GM23338 (cell line): ENCODE results near the gene IL11RA. TPM values are rescaled to one million over a fixed set of nuclear protein-coding genes. Genes with fewer than 3 reads are reported as not detected.
A peak's percentile ranks its signal among the peaks of the same experiment; 100 is the strongest.

Source experiments
- ATAC-seq: fragments of 200-7000 bp; cut with Tn5 transposase; 3 replicates; pipeline ENCODE4 v1.9.1; 2020
- DNase-seq: peaks from one replicate; pipeline ENCODE4 v3.0.0-alpha.2; 2015; ENCODE audit warnings: low spot score
- H2AFZ ChIP-seq: fragments of 200-600 bp; sonication (generic); 2 replicates; pipeline ENCODE4 v1.8.0; 2016; ENCODE audit warnings: antibody characterized with exemption, mild to moderate bottlenecking, moderate library complexity
- H3F3A ChIP-seq: fragments of 200-600 bp; sonication (generic); replicated peaks from 2 replicates; pipeline ENCODE4 v1.8.0; 2017; ENCODE audit warnings: antibody characterized with exemption, mixed run types, low read depth
- H3K27ac ChIP-seq: fragments of 200-600 bp; sonication (generic); 2 replicates; pipeline ENCODE4 v1.6.1; 2016; ENCODE audit warnings: low read depth
- H3K27me3 ChIP-seq: fragments of 200-600 bp; sonication (generic); 2 replicates; pipeline ENCODE4 v1.8.0; 2016; ENCODE audit warnings: mild to moderate bottlenecking, mixed run types, moderate library complexity; ENCODE audit not compliant: insufficient read depth
- H3K36me3 ChIP-seq: fragments of 200-600 bp; sonication (generic); 2 replicates; pipeline ENCODE4 v1.8.0; 2016; ENCODE audit warnings: mild to moderate bottlenecking; ENCODE audit not compliant: insufficient read depth
- H3K4me1 ChIP-seq: fragments of 200-600 bp; sonication (generic); 2 replicates; pipeline ENCODE4 v1.8.0; 2016; ENCODE audit warnings: mild to moderate bottlenecking, moderate library complexity; ENCODE audit not compliant: insufficient read depth
- H3K4me2 ChIP-seq: fragments of 200-600 bp; sonication (generic); 2 replicates; pipeline ENCODE4 v1.7.1; 2017; ENCODE audit warnings: mixed run types
- H3K4me3 ChIP-seq: fragments of 200-600 bp; sonication (generic); 2 replicates; pipeline ENCODE4 v1.6.1; 2016; ENCODE audit warnings: mixed run types
- H3K79me2 ChIP-seq: fragments of 200-600 bp; sonication (generic); replicated peaks from 2 replicates; pipeline ENCODE4 v1.8.0; 2017; ENCODE audit warnings: mild to moderate bottlenecking; ENCODE audit not compliant: insufficient read depth
- H3K9me2 ChIP-seq: fragments of 200-600 bp; sonication (generic); 2 replicates; pipeline ENCODE4 v1.8.0; 2017; ENCODE audit not compliant: insufficient read depth
- H4K20me1 ChIP-seq: fragments of 200-600 bp; sonication (generic); replicated peaks from 2 replicates; pipeline ENCODE4 v1.8.0; 2017; ENCODE audit warnings: mild to moderate bottlenecking; ENCODE audit not compliant: insufficient read depth
- H3K27ac Mint-ChIP-seq: 2 replicates; pipeline ENCODE4 v1.8.0; 2020; ENCODE audit warnings: inconsistent platforms, mild to moderate bottlenecking, moderate library complexity, mixed read lengths
- H3K27me3 Mint-ChIP-seq: 3 replicates; pipeline ENCODE4 v1.8.0; 2022; ENCODE audit warnings: low read depth, mild to moderate bottlenecking, moderate library complexity, mixed read lengths, inconsistent platforms; ENCODE audit not compliant: insufficient read depth, poor library complexity
- H3K36me3 Mint-ChIP-seq: 3 replicates; pipeline ENCODE4 v1.8.0; 2021; ENCODE audit warnings: low read depth, mild to moderate bottlenecking, inconsistent platforms, moderate library complexity, mixed read lengths
- H3K4me1 Mint-ChIP-seq: 3 replicates; pipeline ENCODE4 v1.8.0; 2020; ENCODE audit warnings: mild to moderate bottlenecking, inconsistent platforms, mixed read lengths
- H3K4me3 Mint-ChIP-seq: 3 replicates; pipeline ENCODE4 v1.8.0; 2021; ENCODE audit warnings: moderate library complexity, mild to moderate bottlenecking, inconsistent platforms, mixed read lengths
- H3K9me3 Mint-ChIP-seq: 3 replicates; pipeline ENCODE4 v1.8.0; 2020; ENCODE audit warnings: moderate library complexity, mild to moderate bottlenecking, inconsistent platforms, mixed read lengths
- CREB1 ChIP-seq: fragments of 250-450 bp; sonication (Bioruptor Pico); IDR thresholded peaks from 2 replicates; pipeline ENCODE4 v1.5.0; 2020; ENCODE audit warnings: low read depth, mild to moderate bottlenecking, moderate library complexity
- CTCF ChIP-seq, 2 experiments: fragments of 200-600 bp in 1 of 2; sonication (generic) in 1 of 2; conservative IDR thresholded peaks; 2 replicates each; pipeline versions ENCODE4 v1.5.1 to v1.6.1; 2016 to 2017; ENCODE audit warnings: antibody characterized with exemption in 2 of 2, low read depth in 2 of 2, mild to moderate bottlenecking in 2 of 2, moderate library complexity in 1 of 2
- EZH2 ChIP-seq: fragments of 200-600 bp; sonication (generic); IDR thresholded peaks from one replicate; pipeline ENCODE4 v1.8.0; 2017; ENCODE audit warnings: antibody characterized with exemption, mild to moderate bottlenecking, low read depth; ENCODE audit not compliant: unreplicated experiment
- EZH2phosphoT487 ChIP-seq: fragments of 200-600 bp; sonication (generic); IDR thresholded peaks from one replicate; pipeline ENCODE4 v1.8.1; 2018; ENCODE audit warnings: antibody characterized with exemption; ENCODE audit not compliant: unreplicated experiment
- NANOG ChIP-seq: IDR thresholded peaks from 2 replicates; pipeline ENCODE4 v1.6.1; 2016; ENCODE audit warnings: antibody characterized with exemption, borderline replicate concordance
- POLR2AphosphoS5 ChIP-seq: IDR thresholded peaks from 2 replicates; pipeline ENCODE4 v1.6.1; 2016; ENCODE audit warnings: antibody characterized with exemption, low read depth
- REST ChIP-seq: IDR thresholded peaks from one replicate; pipeline ENCODE4 v1.6.1; 2018; ENCODE audit warnings: antibody characterized with exemption; ENCODE audit not compliant: unreplicated experiment
- STAT1 ChIP-seq: IDR thresholded peaks from one replicate; pipeline ENCODE4 v1.6.1; 2016; ENCODE audit warnings: antibody characterized with exemption; ENCODE audit not compliant: unreplicated experiment
- ZNF114 ChIP-seq: fragments of 250-450 bp; sonication (Bioruptor Pico); IDR thresholded peaks from 2 replicates; pipeline ENCODE4 v1.5.0; 2020; ENCODE audit warnings: mild to moderate bottlenecking, moderate library complexity
- ZNF331 ChIP-seq: fragments of 250-450 bp; sonication (Bioruptor Pico); IDR thresholded peaks from 2 replicates; pipeline ENCODE4 v1.5.0; 2020; ENCODE audit warnings: low read depth, mild to moderate bottlenecking, moderate library complexity
- polyA plus RNA-seq: library from polyadenylated mRNA; unstranded; fragments of >200 nt; fragmentation: Nextera tagmentation; extraction: Ambion mirVana; gene quantifications from 2 replicates; pipeline ENCODE4 v1.2.1, GENCODE V29; 2016
- total RNA-seq: library from RNA; depleted of rRNA; stranded (reverse); fragments of >200 nt; shearing (Covaris generic); gene quantifications from 2 replicates; pipeline ENCODE4 v1.2.3, GENCODE V29; 2014
- TF ChIP-seq, protein P1 (sequence below): IDR thresholded peaks from 2 replicates; pipeline ENCODE4 v1.6.1; 2016; ENCODE audit warnings: antibody characterized with exemption

IL11RA gene
- total and polyA plus RNA-seq, 2 experiments from 2014 or later, result 3.1 to 5.8 TPM

DNA sequence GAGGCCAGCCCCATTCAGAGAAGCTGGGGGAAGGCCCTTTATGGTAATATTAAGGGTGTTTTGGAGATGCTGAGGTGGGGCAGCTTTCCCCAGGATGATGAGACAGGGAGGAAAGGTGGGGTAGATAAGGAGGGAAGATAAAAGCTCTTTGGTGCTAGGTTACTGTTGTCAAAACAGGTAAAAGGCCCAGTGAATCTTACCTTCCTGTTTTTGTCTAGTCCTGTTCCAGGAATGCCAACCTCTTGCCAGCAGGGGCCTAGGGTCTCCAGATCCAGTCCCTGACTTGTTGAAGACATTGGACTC lies 11.3 kb downstream of the IL11RA start:
- DNase-seq, result no peak
- H3K27me3 ChIP-seq, result no peaks in the 10 kb centered on the region
- H3K79me2 ChIP-seq, result peaks cover 8% of the 10 kb centered on the region; the same call in 1 of the 2 replicates
- ATAC-seq, result no peak
- H3K36me3 ChIP-seq, result no peaks in the 10 kb centered on the region
- Mint-ChIP-seq H3K36me3 (peaks cover 6% of the 10 kb centered on the region), H3K9me3 (no peaks in the 10 kb centered on the region), H3K27me3 (peaks cover 11% of the 10 kb centered on the region), H3K27ac (no peak overlapping the region), H3K4me1 (peaks cover 8% of the 10 kb centered on the region), H3K4me3 (no peak overlapping the region; the same call in 2 of the 3 replicates)
- H4K20me1 ChIP-seq, result peaks cover 3% of the 10 kb centered on the region; the same call in 1 of the 2 replicates
- H3K4me1 ChIP-seq, result peaks cover 3% of the 10 kb centered on the region
- H3K4me2 ChIP-seq, result no peak overlapping the region
- no peaks in the 10 kb centered on the region for H3K9me2 ChIP-seq
- H3F3A ChIP-seq, result no peaks in the 10 kb centered on the region
- no peak overlapping the region for H3K4me3 ChIP-seq
- no peak for TF ChIP-seq CREB1
- no peak for TF ChIP-seq CTCF (conservative IDR thresholded peaks at IDR 0.05; ENCODE audit: low read depth in 2 of 2)
- TF ChIP-seq NANOG, result no peak
- no peak for TF ChIP-seq ZNF114
- no peak for TF ChIP-seq STAT1
- TF ChIP-seq EZH2, result no peak
- TF ChIP-seq EZH2phosphoT487, result no peak
- no peak for TF ChIP-seq POLR2AphosphoS5
- no peak overlapping the region for H3K27ac ChIP-seq
- H2AFZ ChIP-seq, result no peak overlapping the region

DNA sequence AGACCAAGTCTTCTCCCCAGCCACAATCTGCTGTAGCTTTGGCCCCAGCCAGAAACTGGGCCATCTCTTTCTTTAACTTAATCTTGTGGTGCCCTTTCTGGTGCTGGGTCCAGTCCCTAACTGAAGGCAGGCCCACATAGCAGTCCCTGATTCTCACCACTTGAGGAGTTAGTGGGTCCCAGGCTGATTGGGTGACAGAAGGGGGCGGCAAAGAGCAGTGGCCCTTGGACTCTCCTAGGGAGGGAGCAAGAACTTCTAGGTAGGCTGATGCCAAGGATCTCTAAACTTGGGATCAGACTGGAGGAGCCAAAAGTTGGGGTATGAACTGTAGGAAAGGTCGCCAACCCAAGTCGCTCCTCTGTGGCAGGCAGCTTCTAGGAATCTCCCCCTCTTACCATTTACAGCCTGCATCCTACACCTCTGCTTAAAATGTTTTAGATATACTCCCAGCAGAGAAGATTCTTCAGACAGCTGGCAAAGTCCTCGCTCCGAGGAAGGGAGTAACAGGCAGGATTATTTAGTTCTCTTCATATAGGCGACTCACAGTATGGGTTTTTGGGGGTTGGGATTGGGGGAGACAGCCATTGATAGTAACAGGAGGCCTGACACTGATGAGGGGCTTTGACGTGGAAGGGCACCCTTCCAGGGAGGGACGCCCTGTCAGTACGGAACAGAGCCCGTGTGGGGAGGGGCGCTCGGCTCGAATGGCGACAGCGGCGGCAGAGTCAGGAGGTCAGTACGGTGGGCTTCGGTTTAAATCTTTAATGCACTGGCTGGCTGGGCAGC lies 12.5 kb downstream of the IL11RA start:
- peaks cover 11% of the 10 kb centered on the region for H3K27me3 Mint-ChIP-seq
- H3K4me1 Mint-ChIP-seq, result peaks cover 8% of the 10 kb centered on the region
- DNase-seq (peak; percentile 93), ATAC-seq (peak; percentile 79)
- peak overlapping the region; percentile 82 for H3K4me3 Mint-ChIP-seq
- H3K4me1 ChIP-seq, result peaks cover 3% of the 10 kb centered on the region
- peak overlapping the region; percentile 98 for H3K4me3 ChIP-seq
- H3K9me2 ChIP-seq, result no peaks in the 10 kb centered on the region
- peaks cover 6% of the 10 kb centered on the region for H3K9me3 Mint-ChIP-seq
- no peaks in the 10 kb centered on the region for H3K36me3 ChIP-seq
- H3K27me3 ChIP-seq, result no peaks in the 10 kb centered on the region
- peaks cover 3% of the 10 kb centered on the region; the same call in 1 of the 2 replicates for H4K20me1 ChIP-seq
- H3F3A ChIP-seq, result no peaks in the 10 kb centered on the region
- H2AFZ ChIP-seq, result peak overlapping the region; percentile 91
- H3K79me2 ChIP-seq, result peaks cover 8% of the 10 kb centered on the region; the same call in 1 of the 2 replicates
- no peak overlapping the region for H3K27ac Mint-ChIP-seq
- H3K36me3 Mint-ChIP-seq, result peaks cover 18% of the 10 kb centered on the region
- H3K27ac ChIP-seq, result no peak overlapping the region
- H3K4me2 ChIP-seq, result peak overlapping the region; percentile 100
- TF ChIP-seq POLR2AphosphoS5, result no peak
- no peak for TF ChIP-seq REST
- peak; percentile 97 to 98 for TF ChIP-seq CTCF (conservative IDR thresholded peaks at IDR 0.05; ENCODE audit: low read depth in 2 of 2)
- no peak for TF ChIP-seq EZH2phosphoT487
- TF ChIP-seq NANOG, result no peak
- TF ChIP-seq, protein P1, sequence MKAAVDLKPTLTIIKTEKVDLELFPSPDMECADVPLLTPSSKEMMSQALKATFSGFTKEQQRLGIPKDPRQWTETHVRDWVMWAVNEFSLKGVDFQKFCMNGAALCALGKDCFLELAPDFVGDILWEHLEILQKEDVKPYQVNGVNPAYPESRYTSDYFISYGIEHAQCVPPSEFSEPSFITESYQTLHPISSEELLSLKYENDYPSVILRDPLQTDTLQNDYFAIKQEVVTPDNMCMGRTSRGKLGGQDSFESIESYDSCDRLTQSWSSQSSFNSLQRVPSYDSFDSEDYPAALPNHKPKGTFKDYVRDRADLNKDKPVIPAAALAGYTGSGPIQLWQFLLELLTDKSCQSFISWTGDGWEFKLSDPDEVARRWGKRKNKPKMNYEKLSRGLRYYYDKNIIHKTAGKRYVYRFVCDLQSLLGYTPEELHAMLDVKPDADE, result no peak
- TF ChIP-seq ZNF114, result no peak
- TF ChIP-seq ZNF331 (CRISPR knock-in tag), result no peak
- TF ChIP-seq EZH2, result no peak
- no peak for TF ChIP-seq STAT1
